Effector memory CD4-positive, alpha-beta T cell (primary cell): ENCODE data around the gene WDR70.
"Not testable (repeated sequence)": the region's sequence is repeated elsewhere in the genome, so short reads cannot be mapped to it uniquely, and the experiment has no call there.

Experiments used
- DNase-seq, 3 donors: peaks; one replicate each; pipeline ENCODE4 v3.0.0-alpha.2; 2020
- H3K27ac ChIP-seq: 2 replicates; pipeline ENCODE4 v1.7.0; 2013; ENCODE audit warnings: mild to moderate bottlenecking, low read length, moderate library complexity; ENCODE audit not compliant: insufficient read depth, poor library complexity, severe bottlenecking
- H3K27me3 ChIP-seq: replicated peaks from 2 replicates; pipeline ENCODE4 v1.7.0; 2013; ENCODE audit warnings: mild to moderate bottlenecking, low read length; ENCODE audit not compliant: insufficient read depth, control insufficient read depth, poor library complexity, severe bottlenecking
- H3K36me3 ChIP-seq: 2 replicates; pipeline ENCODE4 v1.7.0; 2013; ENCODE audit warnings: mild to moderate bottlenecking, low read length, moderate library complexity; ENCODE audit not compliant: control insufficient read depth, insufficient read depth
- H3K4me1 ChIP-seq: 2 replicates; pipeline ENCODE4 v1.7.0; 2013; ENCODE audit warnings: low read length, mild to moderate bottlenecking; ENCODE audit not compliant: control insufficient read depth, insufficient read depth, poor library complexity, severe bottlenecking
- H3K4me3 ChIP-seq: 2 replicates; pipeline ENCODE4 v1.7.0; 2013; ENCODE audit warnings: low read length, low read depth, mild to moderate bottlenecking; ENCODE audit not compliant: insufficient read depth, poor library complexity, severe bottlenecking
- H3K9me3 ChIP-seq: 2 replicates; pipeline ENCODE4 v1.7.0; 2013; ENCODE audit warnings: mild to moderate bottlenecking, low read length, moderate library complexity; ENCODE audit not compliant: control insufficient read depth

Gene WDR70

GRCh38 chr5:37683072-37683471 lies 304.0 kb downstream of the WDR70 start:
- Histone ChIP-seq H3K9me3 (no peaks in the 10 kb centered on the region), H3K36me3 (no peaks in the 10 kb centered on the region), H3K4me1 (no peaks in the 10 kb centered on the region), H3K4me3 (no peak overlapping the region), H3K27ac (no peak overlapping the region), H3K27me3 (no peaks in the 10 kb centered on the region)
- no peak for DNase-seq

- H3K27me3 ChIP-seq, result no peaks in the 10 kb centered on the region
- H3K4me1 ChIP-seq, result no peaks in the 10 kb centered on the region
- no peaks in the 10 kb centered on the region for H3K9me3 ChIP-seq
- no peak overlapping the region for H3K4me3 ChIP-seq
- no peak overlapping the region for H3K27ac ChIP-seq
- no peak for DNase-seq
- H3K36me3 ChIP-seq, result no peaks in the 10 kb centered on the region
Observed at GRCh38 chr5:37685211-37685610, 306.1 kb downstream of the WDR70 start.

GRCh38 chr5:37685816-37686215 lies 306.7 kb downstream of the WDR70 start:
- Histone ChIP-seq H3K4me3 (no peak overlapping the region), H3K4me1 (no peaks in the 10 kb centered on the region), H3K27me3 (no peaks in the 10 kb centered on the region), H3K9me3 (no peaks in the 10 kb centered on the region), H3K36me3 (no peaks in the 10 kb centered on the region), H3K27ac (no peak overlapping the region)
- DNase-seq, result no peak

- not testable (repeated sequence) for H3K4me1 ChIP-seq, H3K27me3 ChIP-seq, H3K4me3 ChIP-seq, H3K36me3 ChIP-seq, H3K27ac ChIP-seq, H3K9me3 ChIP-seq, DNase-seq
Observed at GRCh38 chr5:37688925-37689324, 309.8 kb downstream of the WDR70 start.

GRCh38 chr5:37694333-37694732 lies 315.2 kb downstream of the WDR70 start:
- H3K27ac ChIP-seq, H3K36me3 ChIP-seq: not testable (repeated sequence)

GRCh38 chr5:37694867-37695266 lies 315.7 kb downstream of the WDR70 start:
- Histone ChIP-seq H3K27ac (no peak overlapping the region), H3K27me3 (no peaks in the 10 kb centered on the region), H3K4me3 (no peak overlapping the region), H3K4me1 (no peaks in the 10 kb centered on the region), H3K36me3 (no peaks in the 10 kb centered on the region), H3K9me3 (no peaks in the 10 kb centered on the region)
- no peak for DNase-seq

More at GRCh38 chr5:37694333-37694732, 315.2 kb downstream of the WDR70 start:
- not testable (repeated sequence) for H3K4me3 ChIP-seq, DNase-seq, H3K9me3 ChIP-seq, H3K4me1 ChIP-seq, H3K27me3 ChIP-seq

GRCh38 chr5:37695647-37696046 lies 316.5 kb downstream of the WDR70 start:
- DNase-seq, result no peak
- Histone ChIP-seq H3K4me3 (no peak overlapping the region), H3K27ac (no peak overlapping the region), H3K9me3 (no peaks in the 10 kb centered on the region), H3K27me3 (no peaks in the 10 kb centered on the region), H3K36me3 (no peaks in the 10 kb centered on the region), H3K4me1 (no peaks in the 10 kb centered on the region)

- no peak overlapping the region for H3K4me3 ChIP-seq
- no peaks in the 10 kb centered on the region for H3K36me3 ChIP-seq
- no peak for DNase-seq
- H3K9me3 ChIP-seq, result no peaks in the 10 kb centered on the region
- no peaks in the 10 kb centered on the region for H3K4me1 ChIP-seq
- no peak overlapping the region for H3K27ac ChIP-seq
- H3K27me3 ChIP-seq, result no peaks in the 10 kb centered on the region
Observed at GRCh38 chr5:37696190-37697021, 317.3 kb downstream of the WDR70 start.

GRCh38 chr5:37701868-37702267 lies 322.8 kb downstream of the WDR70 start:
- H3K9me3 ChIP-seq, result no peaks in the 10 kb centered on the region
- DNase-seq, result no peak
- H3K27me3 ChIP-seq, result no peaks in the 10 kb centered on the region
- H3K4me1 ChIP-seq, result no peaks in the 10 kb centered on the region
- no peak overlapping the region for H3K27ac ChIP-seq
- H3K36me3 ChIP-seq, result peaks cover 4% of the 10 kb centered on the region
- H3K4me3 ChIP-seq, result no peak overlapping the region

- H3K4me1 ChIP-seq, result no peaks in the 10 kb centered on the region
- H3K4me3 ChIP-seq, result no peak overlapping the region
- no peak overlapping the region for H3K27ac ChIP-seq
Observed at GRCh38 chr5:37703841-37704241, 324.7 kb downstream of the WDR70 start.

More at GRCh38 chr5:37703841-37704241, 324.7 kb downstream of the WDR70 start:
- DNase-seq, result no peak
- Histone ChIP-seq H3K9me3 (no peaks in the 10 kb centered on the region), H3K36me3 (peaks cover 4% of the 10 kb centered on the region), H3K27me3 (no peaks in the 10 kb centered on the region)
